HG03469 (cell line): Measurements from ENCODE around the gene FETUB.

Experiments
- ATAC-seq: cut with Tn5 transposase; IDR thresholded peaks from one replicate; pipeline ENCODE4 v1.9.1; 2021; ENCODE audit warnings: mild to moderate bottlenecking, moderate library complexity, moderate number of reproducible peaks; ENCODE audit not compliant: unreplicated experiment

FETUB gene

DNA sequence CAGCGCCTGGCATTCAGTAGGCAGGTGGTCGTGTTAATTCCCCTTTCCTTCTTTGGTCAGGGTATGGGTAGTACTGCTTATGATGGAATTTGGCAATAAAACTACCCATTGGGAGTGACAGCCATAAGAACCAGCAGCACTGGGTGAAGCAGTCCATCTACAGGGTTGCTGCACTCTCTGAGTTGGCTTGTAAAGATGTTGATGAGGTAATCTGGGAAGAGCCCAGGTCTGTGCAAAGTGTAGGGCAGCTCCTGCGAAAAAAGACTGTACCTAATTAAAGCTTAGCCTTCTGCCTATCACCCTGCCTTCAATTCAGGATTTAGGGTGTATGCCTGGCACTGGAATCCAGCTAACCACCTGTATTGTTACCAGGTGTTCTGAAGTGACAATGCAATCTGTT is 4.7 kb upstream of the FETUB start:
- ATAC-seq = no peak

DNA sequence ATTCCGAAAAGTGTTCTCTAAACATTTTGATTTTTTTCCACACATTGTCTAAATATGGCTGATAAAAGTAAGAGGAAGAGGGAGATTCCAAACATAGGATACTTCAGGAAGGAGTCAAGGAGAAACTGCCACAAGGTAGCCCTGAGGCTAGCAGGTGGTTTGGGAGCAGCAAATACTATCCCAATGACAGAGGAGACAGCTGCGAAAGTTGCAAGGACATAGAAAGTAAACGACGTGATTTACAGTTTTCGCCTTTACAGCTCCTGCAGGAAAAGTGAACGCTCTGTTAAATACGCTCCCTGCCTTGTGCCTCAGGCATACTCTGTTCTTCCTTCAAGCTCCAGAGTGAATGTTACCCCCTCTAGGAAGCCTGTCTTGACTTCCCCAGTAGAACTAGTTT is 3.7 kb upstream of the FETUB start:
- no peak for ATAC-seq

DNA sequence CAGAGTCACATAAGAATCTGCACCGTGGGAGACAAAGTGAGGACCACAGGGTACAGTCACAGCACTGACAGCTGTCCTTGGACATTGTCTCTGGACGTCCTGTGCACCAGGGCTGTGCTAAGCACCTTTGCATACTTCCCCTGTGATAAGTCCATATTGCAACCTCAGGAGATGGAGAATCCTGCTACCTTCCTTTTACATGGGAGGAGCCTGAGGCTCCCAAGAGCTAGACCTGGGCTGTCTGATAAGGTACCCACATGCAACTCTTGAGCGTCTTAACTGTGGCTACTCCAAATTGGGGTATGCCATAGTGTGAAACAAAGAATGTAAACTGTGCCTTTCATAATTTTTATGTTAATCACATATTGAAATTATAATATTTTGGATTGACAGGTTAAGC is 2.5 kb upstream of the FETUB start:
- ATAC-seq = no peak

DNA sequence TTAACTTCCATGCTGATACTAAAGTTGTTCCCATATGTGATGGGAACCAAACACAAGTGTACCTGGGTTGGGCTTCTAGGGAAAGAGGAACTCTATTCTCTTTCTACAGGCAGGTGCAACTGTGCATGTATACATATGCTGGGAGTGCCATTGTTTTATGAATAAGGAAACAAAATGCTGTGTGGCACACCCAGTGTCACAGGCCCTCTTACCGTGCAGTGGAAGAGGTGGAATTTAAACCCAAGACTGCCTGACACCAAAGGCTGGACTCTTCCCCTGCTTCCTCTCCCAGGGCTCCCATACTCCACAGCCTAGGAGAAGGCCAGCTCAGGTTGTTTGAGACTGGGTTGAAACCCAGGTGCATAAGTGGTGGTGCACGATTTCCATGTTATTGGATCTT is 1.9 kb upstream of the FETUB start:
- no peak for ATAC-seq

DNA sequence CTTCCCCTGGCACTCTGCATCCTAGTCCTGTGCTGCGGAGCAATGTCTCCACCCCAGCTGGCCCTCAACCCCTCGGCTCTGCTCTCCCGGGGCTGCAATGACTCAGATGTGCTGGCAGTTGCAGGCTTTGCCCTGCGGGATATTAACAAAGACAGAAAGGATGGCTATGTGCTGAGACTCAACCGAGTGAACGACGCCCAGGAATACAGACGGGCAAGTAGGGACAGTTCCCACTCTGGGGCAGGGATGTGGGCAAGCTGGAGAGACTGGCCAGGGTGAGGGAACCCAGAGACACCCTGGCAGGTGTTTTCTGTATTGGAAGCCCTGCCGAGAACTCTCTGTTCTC is 247 bp downstream of the FETUB start:
- ATAC-seq = no peak

DNA sequence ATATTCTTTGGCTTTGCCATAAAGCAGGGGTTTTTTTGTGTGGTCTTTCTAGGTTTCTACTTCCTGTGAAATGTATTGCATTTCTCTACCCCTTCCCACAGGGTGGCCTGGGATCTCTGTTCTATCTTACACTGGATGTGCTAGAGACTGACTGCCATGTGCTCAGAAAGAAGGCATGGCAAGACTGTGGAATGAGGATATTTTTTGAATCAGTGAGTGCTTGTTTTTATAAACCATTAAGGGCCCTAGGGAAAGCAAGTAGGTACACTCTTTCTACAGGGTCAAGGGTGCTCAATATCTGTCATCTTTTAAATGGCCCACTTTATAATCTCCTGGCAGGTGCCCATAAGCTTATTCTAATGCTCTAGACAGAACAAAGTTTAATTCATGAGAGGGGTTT is 730 bp downstream of the FETUB start:
- ATAC-seq = no peak

DNA sequence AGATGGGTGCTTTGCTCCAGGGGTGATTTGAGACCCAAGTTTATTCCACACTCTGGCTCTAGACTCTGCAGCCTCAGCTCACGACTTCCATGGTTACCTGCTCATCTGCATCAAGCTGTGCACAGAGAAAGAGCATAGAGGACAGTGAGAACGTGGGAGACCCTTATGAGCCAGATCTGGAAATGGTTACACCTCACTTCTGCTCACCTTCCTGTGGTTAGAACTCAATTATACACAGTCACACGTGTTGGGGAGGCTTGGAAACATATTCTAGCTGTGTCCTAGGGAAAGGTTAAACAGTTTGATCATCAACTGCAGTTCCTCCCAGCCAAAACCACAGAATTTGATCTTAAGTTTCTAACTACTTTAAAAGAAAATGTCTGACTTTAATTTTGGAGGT is 1.8 kb downstream of the FETUB start:
- ATAC-seq = no peak

DNA sequence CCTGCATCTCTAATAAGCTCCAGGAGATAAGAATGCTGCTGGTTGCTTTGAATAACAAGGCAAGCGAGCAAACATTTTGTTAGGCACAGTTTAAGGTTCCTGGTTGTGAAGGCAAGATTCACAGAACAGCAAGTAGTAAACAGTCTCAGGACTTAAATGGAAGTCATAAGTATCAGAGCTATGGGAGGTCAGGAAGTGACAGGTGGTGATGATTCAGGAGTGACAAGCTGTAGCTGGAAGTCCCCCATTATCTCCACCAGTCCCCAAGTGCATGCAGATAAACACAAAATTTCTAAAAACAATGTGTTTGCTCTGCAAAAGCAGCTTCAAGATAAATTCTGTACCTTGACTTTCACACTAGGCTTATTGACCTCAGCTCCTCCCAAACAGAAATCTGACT is 3.3 kb downstream of the FETUB start:
- ATAC-seq = no peak

DNA sequence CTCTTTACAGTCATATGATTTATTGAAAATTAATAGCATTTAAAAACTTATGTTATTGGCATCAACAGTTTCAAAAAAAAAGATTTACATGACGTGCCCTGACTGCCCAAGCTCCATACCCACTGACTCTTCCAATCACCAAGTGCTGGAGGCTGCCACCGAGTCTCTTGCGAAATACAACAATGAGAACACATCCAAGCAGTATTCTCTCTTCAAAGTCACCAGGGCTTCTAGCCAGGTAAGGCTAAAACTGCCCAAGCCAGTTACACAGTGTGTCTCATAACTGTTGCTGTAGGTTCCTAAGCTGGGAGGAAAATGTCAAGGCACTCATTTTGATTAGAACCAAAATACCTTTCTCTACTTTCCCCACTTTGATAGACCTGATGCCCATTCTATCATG is 4.5 kb downstream of the FETUB start:
- no peak for ATAC-seq

DNA sequence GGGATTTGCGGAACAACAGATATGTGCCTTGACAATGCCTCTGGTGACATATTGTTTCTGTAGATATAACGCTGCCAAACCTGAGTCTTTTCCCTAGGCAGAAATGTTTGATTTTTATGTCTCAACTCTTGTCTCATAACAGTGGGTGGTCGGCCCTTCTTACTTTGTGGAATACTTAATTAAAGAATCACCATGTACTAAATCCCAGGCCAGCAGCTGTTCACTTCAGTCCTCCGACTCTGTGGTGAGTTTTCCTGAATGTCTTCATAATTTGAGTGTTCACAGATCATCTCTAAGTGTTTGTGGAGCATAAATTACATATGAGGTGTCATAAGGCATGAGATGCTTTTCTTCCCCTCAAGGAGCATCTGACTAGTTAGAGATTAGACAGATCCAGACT is 5.9 kb downstream of the FETUB start:
- ATAC-seq = no peak

DNA sequence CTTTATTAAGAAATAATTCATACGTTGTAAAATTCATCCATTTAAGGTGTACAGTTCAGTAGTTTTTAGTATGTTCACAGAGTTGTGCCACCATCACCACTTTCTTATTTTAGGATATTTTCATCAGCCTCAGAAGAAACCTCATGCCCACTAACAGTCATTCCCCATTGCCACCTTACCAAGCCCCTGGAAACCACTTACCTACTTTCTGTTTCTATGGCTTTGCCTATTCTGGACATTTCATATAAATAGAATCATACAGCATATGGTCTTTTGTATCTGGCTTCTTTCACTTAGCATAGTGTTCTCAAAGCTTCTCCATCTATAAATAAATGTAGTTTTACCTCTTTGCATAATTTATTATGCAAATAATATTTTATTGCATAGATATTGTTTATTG is 6.6 kb downstream of the FETUB start:
- no peak for ATAC-seq

DNA sequence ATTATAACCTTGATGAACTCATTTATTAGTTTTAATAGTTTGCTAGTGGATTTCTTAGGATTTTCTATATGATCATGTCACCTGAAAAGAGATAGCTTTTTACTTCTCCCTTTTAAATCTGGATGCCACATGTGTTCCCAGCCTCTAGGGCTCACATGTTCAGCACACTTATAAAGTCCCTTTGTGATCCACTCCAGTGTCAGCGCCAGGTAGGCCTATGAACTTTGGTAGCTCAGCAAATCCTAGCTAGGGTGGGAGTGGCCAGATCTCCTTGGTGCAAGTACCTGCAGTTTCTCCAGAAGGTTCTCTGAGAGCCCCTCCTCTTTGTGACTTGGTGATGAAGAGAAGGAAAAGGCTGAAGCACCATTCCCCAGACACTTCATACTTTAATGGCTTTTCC is 8.7 kb downstream of the FETUB start:
- ATAC-seq = no peak

DNA sequence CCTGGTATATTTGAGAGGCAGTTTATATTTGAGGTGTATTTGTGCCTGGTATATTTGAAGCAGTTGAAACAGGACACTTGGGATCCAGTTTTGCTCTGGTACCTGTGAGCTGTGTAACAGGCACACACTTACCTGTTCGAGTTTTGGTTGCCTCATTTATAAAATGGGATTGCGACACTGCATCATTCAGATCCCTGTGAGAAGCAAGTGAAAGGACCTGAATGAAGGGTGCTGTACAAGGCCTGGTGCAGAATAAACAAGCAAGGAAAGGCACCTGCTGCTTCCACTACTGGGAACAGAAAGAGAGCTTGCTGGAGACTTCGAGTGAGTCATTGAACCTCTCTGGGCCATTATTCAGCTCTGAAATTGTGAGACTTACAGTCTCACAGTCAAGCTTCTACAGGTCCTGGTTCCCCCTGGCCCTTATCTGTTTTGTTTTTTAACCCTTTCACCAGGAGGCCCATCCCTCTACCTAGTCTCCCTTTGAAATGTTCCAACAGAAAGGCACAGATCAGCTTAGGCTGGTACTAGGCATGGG is 11.5 kb downstream of the FETUB start:
- ATAC-seq = no peak

DNA sequence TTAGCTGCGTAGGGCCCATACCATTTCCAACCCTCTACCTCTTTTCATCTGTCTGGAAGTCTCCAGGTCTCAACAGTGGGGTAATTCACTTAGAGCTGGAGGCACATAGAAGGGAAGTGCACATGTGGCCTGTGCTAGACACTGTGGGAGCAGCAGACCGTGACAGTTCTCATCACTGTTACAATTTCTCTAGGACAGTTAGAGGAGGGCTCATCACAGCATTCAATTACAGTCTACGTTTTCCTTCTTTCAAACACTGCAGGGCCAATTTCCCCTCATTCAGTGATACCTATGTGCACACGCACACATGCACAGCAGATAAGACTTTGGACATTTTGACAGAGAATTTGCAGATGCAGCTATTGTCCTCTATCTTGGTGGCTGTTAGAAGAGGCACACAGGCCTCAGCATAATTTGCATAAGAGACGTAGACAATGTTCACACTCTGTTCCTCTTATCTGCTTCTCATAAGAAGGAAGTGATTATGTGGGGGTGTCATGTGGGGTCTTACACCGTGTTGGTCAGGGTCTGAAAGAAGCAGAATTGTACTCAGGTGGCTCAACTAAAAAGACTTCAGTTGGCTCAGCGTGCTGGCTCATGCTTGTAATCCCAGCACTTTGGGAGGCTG is 13.0 kb downstream of the FETUB start:
- peak; percentile 77 for ATAC-seq

DNA sequence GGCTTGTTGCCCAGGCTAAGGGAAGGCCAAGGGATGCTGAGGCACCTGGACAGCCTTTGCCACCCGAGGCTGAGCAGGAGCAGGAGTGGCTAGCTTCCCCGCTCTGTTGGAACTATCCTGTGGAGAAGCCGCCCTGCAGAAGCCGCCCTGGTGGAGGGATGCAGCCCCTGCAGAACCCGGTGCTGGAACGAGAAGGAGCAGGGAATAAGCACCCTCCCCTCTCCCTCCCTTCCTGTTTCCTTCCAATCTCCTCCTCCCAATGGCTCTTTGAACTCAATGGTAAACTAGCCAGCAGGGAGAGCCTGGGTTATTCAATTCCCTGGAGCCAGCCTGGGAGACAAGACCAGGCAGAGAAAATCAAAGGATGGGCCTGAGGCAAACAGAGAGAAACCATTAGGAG is 13.8 kb downstream of the FETUB start:
- no peak for ATAC-seq

DNA sequence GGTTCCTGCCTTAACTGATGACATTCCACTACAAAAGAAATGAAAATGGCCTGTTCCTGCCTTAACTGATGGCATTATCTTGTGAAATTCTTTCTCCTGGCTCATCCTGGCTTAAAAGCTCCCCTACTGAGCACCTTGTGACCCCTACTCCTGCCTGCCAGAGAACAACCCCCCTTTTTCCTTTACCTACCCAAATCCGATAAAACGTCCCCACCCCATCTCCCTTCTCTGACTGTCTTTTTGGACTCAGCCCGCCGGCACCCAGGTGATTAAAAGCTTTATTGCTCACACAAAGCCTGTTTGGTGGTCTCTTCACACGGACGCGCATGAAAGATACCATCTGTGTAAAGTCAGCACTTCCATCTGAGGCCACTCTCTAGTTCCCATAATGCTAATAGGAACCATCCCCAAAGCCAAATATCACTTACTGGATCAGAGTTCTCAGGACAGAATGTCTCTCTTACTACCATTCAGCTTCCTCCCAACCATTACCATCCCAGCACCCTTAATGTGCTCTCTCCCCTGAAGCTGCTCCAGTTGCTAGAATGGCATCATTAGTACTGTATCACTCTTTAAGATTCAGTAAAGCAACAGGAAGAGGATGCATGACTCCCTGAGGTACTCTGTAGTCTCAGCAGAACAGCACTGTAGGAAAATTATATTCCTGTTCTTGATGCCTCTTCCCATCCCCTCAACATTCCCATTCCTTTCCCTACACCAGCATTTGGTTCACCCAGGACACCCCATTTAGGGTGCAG is 23.3 kb downstream of the FETUB start:
- no peak for ATAC-seq

DNA sequence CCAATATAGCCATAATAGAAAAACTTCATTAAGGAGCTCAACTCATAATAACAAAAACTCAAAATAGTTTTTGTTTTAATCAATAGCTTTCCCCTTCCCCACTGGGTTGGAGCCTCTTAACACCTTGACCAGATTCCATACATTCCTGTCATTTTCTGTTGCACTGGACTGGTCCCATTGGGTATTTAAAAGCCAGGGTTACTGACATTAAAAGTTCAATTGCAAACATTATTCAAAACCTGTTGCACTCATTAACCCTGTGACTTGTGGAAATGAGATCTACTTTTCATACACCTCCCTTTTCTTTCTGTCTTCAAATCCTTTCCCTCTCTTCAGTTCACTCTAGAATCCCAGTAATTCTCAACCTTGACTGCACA is 23.9 kb downstream of the FETUB start:
- ATAC-seq = no peak

DNA sequence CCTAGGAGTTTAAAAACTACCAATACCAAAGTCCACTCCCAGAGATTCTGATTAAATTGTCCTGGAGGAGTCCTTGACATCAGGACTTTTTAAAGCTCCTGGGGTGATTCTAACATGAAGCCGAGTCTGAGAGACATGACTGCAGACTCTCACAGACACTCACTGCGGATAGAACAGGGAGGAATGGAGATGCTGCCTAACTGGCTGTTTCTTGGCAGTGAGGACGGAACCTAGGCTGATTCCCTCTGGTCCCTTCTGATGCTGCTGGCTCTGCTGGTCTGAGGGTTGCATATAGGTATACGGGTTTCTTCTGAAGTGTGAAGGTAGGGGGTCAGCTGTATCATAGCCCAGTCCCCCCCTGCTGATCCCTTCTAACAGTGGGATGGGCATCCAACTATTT is 24.3 kb downstream of the FETUB start:
- ATAC-seq = no peak

DNA sequence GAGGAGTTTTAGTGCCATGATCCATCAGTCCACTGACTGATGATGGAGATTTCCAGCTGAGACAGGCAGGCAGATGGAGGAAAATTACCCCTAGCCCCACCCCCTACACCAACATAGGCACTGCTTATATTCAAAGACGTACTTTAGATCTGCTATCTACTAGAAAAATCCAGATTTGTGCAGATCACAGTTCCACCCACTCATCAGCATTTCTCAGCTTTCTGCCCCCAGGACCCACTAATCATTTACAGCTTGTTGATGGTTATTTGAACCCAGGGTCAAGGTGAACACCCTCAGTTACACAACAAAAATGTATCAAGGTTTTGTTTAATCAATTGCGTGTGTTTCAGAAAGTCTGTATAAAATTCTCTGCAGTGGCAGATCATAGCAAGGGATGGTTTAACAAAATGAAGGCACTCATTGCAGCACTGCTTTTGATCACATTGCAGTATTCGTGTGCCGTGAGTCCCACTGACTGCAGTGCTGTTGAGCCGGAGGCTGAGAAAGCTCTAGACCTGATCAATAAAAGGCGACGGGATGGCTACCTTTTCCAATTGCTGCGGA is 25.5 kb downstream of the FETUB start, which contains the start of gene HRG:
HRG (plus strand) TSS at position 390 of the 564 bp plus-strand sequence; CDS start at position 408, 18 bp downstream.
- ATAC-seq = no peak

DNA sequence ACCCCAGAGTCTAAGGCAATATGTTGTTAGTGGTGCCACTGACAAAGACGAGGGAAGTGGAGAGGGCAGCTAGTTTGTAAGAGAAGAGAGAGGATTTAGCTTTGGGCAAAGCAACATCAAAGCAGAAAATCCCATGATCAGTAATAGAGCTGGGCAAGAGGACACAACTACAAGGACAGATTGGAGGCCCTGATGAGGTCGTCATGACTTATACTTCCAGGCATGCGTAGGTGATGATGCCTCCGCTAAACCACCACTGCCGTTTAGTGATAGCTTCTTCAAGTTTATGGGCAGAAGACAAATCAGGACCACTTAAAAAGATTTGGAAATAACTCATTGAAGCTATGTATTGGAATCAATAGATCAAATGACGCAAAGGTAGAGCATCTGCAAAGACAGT is 28.2 kb downstream of the FETUB start:
- ATAC-seq = no peak

DNA sequence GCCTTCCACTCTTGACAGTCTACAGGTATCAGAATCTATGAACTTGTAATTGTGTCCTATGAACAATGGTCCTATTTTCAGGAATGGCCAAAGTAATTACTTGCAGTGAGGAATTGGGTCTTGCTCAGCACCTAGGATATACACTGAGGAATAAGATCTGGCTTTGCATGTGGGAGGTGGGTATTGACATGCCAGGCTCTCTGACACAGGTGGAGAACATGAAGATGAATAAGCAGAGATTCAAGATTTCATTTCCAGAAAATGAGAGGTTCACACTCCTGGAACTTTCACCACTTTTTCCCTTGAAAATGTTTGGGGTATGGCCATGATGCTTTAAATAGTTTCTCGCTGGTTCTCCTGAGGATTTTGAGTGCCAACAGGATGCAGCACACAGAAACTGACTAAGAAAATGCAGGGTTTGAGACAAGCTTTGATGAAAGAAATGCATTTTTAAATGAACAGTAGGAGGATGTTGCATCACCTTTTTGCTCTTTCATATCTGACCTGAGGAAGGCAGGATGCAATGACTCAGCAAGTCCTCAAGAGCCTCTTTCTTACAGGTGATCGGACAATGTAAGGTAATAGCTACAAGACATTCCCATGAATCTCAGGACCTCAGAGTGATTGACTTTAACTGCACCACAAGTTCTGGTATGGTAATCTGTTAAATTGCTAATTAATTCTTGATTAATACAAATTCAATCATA is 29.3 kb downstream of the FETUB start:
- ATAC-seq = no peak

DNA sequence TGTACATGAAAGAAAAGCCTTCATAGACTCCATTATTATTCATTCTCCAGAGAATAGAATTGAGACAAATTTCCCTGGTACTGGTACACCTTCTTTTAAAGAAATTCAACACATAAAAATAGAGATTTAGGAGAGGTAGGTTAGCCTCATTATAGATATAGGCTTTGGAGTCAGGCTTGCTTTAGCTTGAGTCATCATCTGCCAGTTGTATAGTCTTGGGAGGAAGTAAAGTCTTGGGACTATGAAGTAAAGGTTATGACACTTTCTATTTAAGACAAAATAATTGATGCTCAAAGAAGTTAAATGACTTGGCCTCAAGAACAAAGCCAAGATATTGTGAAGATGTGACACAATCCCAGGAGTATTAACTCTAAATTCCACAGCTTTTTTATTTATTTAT is 30.0 kb downstream of the FETUB start:
- ATAC-seq = no peak
